AG04450 (cell line): ENCODE results near the gene CD74. TPM values are rescaled to one million over a fixed set of nuclear protein-coding genes. Genes with fewer than 3 reads are reported as not detected.

Experiments
- CTCF ChIA-PET: fragments of 300-600, 350-600 bp; formaldehyde crosslinking; extraction: SDS; loops from one replicate; lab custom pipeline; 2022; ENCODE audit warnings: antibody characterized with exemption, inconsistent platforms; lab: Charles Lee
- POLR2A ChIA-PET: fragments of 350-600 bp; formaldehyde crosslinking; extraction: SDS; loops from one replicate; lab custom pipeline; 2021; ENCODE audit warnings: antibody characterized with exemption, inconsistent platforms; lab: Yijun Ruan, JAX
- DNase-seq: peaks from one replicate; pipeline ENCODE4 v3.0.0-alpha.2; 2011; ENCODE audit warnings: low read depth, low spot score
- H3K27ac ChIP-seq: one replicate; pipeline ENCODE4 v1.5.1; 2012; ENCODE audit warnings: low read depth, low read length, control low read depth
- H3K27me3 ChIP-seq: one replicate; pipeline ENCODE4 v1.6.0; 2012; ENCODE audit warnings: low read length; ENCODE audit not compliant: control insufficient read depth, insufficient read depth
- H3K4me3 ChIP-seq: 2 replicates; pipeline ENCODE4 v1.5.1; 2011; ENCODE audit warnings: mild to moderate bottlenecking, low read depth, low read length, control low read depth
- H3K9me3 ChIP-seq: 2 replicates; pipeline ENCODE4 v1.5.1; 2012; ENCODE audit warnings: low read length; ENCODE audit not compliant: control insufficient read depth, insufficient read depth
- polyA minus RNA-seq: library from RNA; depleted of rRNA, polyadenylated mRNA; stranded (reverse); fragments of >200 nt; gene quantifications from 2 replicates; pipeline ENCODE4 v1.2.3, GENCODE V29; 2011; rRNA and poly(A)+ RNA removed
- polyA plus RNA-seq: library from polyadenylated mRNA; depleted of rRNA; stranded (reverse); fragments of >200 nt; gene quantifications from 2 replicates; pipeline ENCODE4 v1.2.3, GENCODE V29; 2011; rRNA removed
- TF ChIP-seq, protein P1 (sequence below): IDR thresholded peaks from 2 replicates; pipeline ENCODE4 v1.5.1; 2011; ENCODE audit warnings: low read depth, low read length, control low read depth, inconsistent platforms

CD74 gene
- polyA plus RNA-seq (2.9 and 4.9 TPM in 2 replicates), polyA minus RNA-seq (0.91 and 1.1 TPM in 2 replicates)

DNA sequence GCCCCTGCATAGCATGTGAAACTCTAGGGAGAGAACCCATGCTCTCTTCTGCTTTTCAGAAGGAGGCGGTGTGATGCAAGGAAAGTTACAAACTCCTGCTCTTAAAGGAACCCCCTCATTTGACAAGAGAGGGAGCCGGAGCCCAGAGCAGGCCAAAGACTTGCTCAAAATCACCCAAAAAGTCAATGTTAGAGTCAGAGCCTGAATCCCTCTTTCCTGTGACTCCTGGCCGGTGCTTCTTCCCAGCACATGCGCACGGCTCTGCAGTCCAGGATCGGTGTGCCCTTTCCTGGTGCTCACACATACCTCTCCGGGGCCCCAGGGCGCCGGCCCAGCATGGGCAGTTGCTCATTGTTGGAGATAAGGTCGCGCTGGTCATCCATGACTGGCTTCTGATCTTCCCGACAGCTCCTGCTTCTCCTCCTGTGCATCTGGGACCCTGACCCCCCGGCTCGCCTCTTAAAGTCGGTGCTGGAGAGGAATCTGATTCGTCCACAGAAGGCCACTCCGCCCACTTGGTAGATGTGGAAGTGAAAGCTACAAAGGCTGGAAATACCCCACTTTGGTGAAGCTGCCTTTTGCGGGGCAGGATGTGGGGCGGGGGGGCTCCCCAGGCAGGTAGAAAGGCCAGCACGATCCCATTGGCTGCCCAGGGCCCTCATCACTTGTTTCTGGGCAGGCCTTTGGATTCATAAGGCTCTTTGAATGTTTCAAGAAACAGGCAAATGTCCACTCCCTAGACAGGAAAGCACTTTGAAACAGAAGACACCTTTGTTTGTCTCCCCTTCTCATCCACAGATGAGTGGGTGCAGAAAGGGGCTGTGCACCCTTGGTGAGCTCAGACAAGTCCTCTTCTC is at the start of gene CD74:
TSS of gene CD74 (minus strand) at position 592 of the 857 bp plus-strand sequence. CDS start at position 431, 161 bp downstream.
- Histone ChIP-seq H3K4me3 (no peak within 1 kb of the TSS), H3K27me3 (no peaks in the 10 kb centered on the region), H3K27ac (no peak within 1 kb of the TSS), H3K9me3 (no peaks in the 10 kb centered on the region)
- DNase-seq, result no peak
- TF ChIP-seq, protein P1, sequence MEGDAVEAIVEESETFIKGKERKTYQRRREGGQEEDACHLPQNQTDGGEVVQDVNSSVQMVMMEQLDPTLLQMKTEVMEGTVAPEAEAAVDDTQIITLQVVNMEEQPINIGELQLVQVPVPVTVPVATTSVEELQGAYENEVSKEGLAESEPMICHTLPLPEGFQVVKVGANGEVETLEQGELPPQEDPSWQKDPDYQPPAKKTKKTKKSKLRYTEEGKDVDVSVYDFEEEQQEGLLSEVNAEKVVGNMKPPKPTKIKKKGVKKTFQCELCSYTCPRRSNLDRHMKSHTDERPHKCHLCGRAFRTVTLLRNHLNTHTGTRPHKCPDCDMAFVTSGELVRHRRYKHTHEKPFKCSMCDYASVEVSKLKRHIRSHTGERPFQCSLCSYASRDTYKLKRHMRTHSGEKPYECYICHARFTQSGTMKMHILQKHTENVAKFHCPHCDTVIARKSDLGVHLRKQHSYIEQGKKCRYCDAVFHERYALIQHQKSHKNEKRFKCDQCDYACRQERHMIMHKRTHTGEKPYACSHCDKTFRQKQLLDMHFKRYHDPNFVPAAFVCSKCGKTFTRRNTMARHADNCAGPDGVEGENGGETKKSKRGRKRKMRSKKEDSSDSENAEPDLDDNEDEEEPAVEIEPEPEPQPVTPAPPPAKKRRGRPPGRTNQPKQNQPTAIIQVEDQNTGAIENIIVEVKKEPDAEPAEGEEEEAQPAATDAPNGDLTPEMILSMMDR, result no peak
- CTCF ChIA-PET, result interaction anchor here (0.5 kb wide), 1 partner anchor 140 kb away, joined by 3 read pairs; no protein-coding TSS in a partner anchor
- POLR2A ChIA-PET, result no interaction called here

DNA sequence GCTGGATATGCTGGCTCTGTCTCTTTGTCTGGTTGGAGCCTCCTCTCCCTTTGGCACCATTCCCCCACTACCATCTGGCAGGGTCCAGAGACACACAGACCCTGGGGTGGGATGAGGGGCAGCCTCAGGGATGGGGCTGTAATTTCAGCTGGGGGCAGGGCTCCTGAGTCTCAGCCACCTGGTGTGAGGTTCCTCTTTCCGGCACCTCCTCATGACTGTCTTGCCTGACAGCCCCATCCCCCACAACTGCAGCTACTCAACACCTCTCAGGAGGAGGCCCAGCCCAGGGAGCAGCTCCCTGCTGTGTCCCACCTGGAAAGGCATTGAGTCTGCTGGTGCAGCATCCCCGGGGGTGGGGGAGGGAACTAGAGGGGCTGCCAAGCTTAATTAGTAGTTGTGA is 48.5 kb upstream of the CD74 start:
- H3K27ac ChIP-seq, result no peak overlapping the region
- TF ChIP-seq, protein P1, result no peak
- no peaks in the 10 kb centered on the region for H3K9me3 ChIP-seq
- H3K4me3 ChIP-seq, result no peak overlapping the region
- H3K27me3 ChIP-seq, result no peaks in the 10 kb centered on the region
- DNase-seq, result no peak
- ChIA-PET CTCF (interaction anchor here (1.0 to 6.0 kb wide), 3 partner anchors 10 to 99 kb away, joined by 3 to 87 read pairs (median 63); no protein-coding TSS in a partner anchor), POLR2A (no interaction called here)

DNA sequence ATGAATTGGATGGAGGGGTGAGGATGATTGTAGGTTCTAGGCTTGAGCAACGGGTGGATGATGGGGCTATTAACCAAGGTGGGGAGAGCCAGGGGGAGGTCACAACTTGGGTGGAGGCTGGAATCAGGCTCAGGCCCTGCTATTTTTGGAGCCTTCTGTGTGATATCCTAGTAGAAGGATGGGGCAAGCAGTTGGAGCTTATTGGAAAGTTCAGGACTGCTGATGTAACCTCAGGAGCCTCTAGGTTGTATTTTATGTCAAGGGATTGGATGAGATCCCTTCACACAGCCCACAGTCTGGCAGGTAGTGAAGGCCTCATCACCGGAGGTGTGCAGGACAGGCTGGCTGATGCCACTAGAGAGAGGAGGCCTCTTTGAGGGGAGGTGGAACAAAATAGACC is 48.1 kb upstream of the CD74 start:
- no peak overlapping the region for H3K4me3 ChIP-seq
- H3K27me3 ChIP-seq, result no peaks in the 10 kb centered on the region
- ChIA-PET CTCF (interaction anchor here (1.0 to 6.0 kb wide), 3 partner anchors 9 to 99 kb away, joined by 3 to 87 read pairs (median 63); no protein-coding TSS in a partner anchor), POLR2A (no interaction called here)
- H3K27ac ChIP-seq, result no peak overlapping the region
- no peak for DNase-seq
- TF ChIP-seq, protein P1, result no peak
- no peaks in the 10 kb centered on the region for H3K9me3 ChIP-seq

DNA sequence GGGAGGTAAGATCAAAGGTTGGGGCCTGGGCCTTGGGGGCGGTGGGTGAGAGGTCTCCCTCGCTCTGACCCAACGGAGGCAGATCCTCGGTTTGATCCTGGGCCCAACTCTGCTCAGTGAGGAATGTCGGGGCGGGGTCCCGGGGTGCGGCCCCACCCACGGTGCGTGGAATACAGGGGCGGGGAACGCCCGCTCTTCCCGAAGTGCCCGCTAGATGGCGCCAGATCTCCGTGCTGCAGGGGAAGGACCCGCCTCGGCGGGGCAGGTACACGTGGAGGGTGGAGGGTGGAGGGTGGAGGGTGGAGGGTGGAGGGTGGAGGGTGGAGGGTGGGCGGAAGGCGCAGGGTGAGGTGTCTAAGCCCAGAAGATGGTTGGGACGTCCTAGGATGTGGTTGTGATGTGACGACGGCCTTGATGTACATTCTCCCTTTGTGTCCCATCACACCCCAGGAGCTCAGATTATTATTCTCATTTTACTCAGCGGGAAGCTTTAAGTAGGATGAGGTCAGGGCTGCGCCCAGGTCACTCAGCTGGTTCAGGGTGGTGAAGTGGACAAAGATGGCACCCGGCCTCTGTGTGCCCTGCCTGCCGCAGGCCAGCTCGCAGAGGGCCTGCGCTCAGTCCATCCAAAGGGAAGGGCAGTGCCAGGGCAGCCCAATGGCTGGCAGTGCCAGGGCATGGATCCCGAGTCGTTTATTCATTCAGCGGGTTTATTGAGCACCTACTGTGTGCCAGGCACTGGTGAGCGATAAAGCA is 46.3 kb upstream of the CD74 start:
- TF ChIP-seq, protein P1, result peak; percentile 76
- H3K9me3 ChIP-seq, result no peaks in the 10 kb centered on the region
- DNase-seq, result no peak
- H3K27ac ChIP-seq, result no peak overlapping the region
- H3K27me3 ChIP-seq, result no peaks in the 10 kb centered on the region
- ChIA-PET POLR2A (interaction anchor here (0.7 to 1.6 kb wide), 4 partner anchors 10 to 101 kb away, joined by 3 to 6 read pairs (median 4); no protein-coding TSS in a partner anchor), CTCF (interaction anchor here (0.5 to 6.0 kb wide), 57 partner anchors 8 to 670 kb away, joined by 3 to 87 read pairs (median 5); partner anchors contain the start of genes IRGM, MYOZ3, RBM22 and RPS14)
- H3K4me3 ChIP-seq, result peak overlapping the region; percentile 29; the same call in 1 of the 2 replicates
